HG02642 (cell line): ENCODE results near the gene LMNTD2.
"Not testable (repeated sequence)": the region's sequence is repeated elsewhere in the genome, so short reads cannot be mapped to it uniquely, and the experiment has no call there.

Source experiments
- ATAC-seq: cut with Tn5 transposase; IDR thresholded peaks from one replicate; pipeline ENCODE4 v1.9.1; 2021; ENCODE audit warnings: mild to moderate bottlenecking; ENCODE audit not compliant: unreplicated experiment, poor library complexity

The LMNTD2 gene

DNA sequence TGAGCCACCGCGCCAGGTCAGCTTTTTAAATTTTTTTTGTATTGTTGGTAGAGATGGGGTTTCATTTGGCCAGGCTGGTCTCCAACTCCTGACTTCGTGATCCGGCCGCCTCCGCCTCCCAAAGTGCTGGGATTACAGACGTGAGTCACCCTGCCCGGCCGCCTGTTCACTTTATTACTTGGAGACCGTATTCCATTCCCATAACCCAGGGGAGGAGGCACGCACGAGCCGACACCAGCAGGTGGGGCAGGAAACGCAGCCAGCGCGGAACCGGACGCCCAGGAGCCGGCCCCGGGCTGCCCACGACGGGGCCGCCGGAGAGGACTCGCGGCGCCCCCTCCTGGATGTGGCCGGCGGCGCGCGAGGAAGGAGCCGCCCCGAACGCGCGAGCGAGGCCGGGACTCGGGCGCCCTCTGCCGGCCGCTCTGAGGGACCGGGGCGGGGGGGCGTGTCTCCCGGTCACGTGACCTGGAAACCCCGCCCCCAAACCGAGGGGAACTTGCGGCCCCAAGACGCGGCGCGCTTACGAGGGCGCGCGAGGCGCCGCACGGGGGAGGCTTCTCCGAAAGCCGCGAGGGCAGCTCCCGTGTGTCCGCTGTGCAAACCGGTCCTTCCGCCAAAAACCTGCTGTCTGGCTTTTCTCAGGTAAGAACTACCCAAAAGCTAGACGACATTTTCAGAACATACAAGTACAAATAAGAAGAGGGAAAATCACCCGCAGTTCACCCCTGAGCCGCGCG is 41.9 kb downstream of the LMNTD2 start:
- peak; percentile 91 for ATAC-seq

DNA sequence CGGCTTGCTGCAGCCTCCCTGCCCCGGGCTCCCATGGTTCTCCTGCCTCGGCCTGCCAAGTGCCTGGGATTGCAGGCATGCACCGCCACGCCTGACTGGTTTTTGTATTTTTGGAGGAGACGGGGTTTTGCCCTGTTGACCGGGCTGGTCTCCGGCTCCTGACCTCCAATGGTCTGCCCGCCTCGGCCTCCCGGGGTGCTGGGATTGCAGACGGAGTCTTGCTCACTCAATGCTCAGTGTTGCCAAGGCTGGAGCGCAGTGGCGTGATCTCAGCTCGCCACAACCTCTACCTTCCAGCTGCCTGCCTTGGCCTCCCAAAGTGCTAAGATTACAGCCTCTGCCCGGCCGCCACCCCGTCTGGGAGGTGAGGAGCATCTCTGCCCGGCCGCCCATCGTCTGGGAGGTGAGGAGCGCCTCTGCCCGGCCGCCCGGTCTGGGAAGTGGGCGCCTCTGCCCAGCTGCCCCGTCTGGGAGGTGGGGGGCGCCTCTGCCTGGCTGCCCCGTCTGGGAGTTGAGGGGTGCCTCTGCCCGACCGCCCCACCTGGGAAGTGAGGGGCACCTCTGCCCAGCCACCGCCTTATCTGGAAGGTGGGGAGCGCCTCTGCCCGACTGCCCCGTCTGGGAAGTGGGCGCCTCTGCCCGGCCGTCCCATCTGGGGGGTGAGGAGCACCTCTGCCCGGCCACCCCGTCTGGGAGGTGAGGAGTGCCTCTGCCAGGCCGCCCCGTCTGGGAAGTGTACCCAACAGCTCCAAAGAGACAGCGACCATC is 43.4 kb downstream of the LMNTD2 start:
- ATAC-seq, result not testable (repeated sequence)

DNA sequence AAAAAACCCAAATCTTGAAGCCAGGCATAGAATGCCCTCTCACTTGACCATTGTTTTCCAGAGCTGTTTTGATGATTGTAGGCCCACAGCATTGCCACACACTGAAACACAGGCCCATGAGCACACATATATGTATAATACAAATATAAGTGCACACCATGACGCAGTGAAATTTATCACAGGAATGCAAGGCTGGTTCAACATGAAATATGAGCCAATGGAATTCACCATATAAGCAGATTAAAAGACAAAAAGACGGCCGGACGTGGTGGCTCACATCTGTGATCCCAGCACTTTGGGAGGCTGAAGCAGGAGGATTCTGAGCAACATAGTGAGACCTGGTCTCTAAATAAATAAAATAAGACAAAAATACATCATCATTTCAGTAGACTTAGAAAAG is 44.1 kb downstream of the LMNTD2 start:
- ATAC-seq, result no peak

DNA sequence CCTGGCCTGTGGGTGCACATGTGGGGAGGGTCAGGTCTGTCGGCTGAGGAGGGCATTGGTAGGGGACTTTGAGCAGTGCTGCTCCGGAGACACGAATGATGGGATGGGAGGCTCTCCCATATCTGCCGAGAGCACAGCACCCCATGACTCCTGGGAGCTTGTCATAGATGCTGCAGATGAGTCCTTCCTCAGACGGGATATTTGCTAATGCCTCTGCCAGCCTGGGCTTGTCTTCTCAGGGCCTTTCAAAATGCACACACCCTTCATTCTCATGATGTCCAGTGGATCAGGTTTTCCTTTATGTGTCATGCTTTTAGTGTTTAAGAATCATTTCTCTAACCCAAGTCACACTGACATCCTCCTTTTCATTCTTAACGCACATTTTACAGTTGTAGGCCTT is 45.4 kb downstream of the LMNTD2 start:
- no peak for ATAC-seq

DNA sequence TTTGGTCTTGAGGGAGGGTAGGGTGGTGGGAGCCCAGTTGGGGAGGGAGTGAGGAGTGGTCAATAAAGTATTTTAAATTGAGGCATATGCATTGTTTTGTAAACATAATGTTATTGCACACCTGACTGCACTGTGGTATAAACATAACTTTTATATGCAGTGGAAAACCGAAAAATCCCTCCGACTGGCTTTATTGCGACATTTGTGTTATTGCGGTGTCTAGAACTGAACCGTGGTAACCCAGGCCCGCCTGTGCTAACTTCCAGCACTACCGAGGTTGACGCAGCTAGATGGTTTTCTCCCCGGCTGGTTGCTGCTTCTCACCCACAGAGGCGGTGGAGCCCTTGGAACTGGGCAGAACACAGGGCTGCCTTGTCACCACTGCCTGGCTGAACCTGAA is 45.9 kb downstream of the LMNTD2 start:
- ATAC-seq, result no peak

DNA sequence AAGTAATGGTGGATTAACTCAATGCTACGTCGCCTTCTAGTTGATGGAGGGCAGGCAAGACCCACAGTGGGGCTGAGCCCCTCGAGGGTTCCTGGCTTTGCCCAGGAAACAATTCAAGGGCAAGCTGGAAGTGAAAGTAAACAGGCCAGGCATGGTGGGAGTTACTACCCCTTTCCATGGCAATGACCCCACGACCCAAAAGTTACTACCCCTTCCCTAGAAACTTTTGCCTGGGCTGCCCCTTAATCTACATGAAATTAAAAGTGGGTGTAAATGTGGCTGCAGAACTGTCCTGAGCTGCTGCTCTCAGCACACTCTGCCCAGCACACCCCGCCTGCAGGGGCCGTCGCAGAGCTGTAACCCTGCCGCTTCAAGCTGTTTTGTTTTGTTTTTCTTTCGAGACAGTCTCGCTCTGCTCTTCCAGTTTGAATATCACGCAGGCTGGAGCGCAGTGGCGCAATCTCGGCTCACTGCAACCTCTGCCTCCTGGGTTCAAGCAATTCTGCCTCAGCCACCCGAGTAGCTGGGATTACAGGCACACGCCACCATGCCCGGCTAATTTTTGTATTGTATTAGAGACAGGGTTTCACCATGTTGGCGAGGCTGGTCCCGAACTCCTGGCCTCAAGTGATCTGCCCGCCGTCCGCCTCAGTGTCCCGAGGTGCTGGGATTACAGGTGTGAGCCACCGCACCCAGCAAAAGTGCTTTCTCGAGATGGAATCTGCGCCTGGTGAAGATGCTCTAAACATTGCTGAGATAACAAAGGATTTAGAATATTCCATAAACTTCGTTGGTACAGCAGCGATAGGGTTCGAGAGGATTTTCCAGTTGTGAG is 47.6 kb downstream of the LMNTD2 start:
- no peak for ATAC-seq

DNA sequence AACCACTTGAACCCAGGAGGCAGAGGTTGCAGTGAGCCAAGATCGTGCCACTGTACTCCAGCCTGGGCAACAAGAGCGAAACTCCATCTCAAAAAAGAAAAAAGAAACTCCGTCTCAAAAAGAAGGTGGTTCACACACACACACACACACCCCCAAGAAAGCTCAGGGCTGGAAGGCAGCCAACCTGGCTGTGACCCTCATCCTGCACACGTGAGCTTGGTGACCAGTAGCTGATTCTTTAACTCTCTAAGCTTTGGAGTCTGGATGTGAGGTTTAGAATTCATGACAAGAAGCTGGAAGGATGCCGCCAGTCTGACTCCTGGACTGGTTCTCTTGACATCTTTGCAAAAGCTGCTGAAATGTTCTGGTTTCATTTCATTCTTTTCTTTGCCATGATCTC is 51.6 kb downstream of the LMNTD2 start:
- ATAC-seq, result no peak

DNA sequence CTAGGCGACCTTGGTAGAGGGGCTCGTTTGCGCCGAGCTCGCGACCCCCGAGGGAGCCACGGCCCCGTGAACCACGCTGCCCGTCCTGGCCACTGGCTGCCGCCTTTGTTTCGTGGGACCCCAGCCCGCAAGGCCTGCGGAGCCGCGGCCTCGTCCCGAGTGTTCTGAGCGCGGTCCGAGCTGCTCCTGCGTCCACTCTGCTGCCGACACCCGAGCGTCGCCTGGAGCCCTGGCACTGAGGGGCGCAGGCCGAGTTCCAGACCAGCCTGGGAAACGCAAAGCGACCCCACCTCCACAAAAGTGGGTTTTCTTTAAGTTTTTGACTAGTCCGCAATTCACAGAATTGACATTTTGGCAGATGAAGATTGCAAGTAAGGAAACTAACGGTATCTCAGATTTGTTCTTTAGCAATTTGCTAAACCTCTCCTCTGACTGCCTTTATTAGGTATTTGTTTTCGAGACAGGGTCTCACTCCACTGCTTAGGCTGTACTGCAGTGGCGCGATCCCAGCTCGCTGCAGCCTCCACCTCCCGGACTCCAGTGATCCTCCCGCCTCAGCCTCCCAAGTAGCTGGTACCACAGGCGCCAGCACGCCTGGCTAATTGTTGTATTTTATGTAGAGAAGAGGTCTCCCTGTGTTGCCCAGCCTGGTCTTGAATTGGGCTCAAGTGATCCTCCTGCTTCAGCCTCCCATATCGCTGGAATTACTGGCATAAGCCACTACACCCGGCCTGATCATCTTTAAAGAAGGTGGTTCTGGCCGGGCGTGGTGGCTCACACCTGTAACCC is 52.6 kb downstream of the LMNTD2 start:
- no peak for ATAC-seq

DNA sequence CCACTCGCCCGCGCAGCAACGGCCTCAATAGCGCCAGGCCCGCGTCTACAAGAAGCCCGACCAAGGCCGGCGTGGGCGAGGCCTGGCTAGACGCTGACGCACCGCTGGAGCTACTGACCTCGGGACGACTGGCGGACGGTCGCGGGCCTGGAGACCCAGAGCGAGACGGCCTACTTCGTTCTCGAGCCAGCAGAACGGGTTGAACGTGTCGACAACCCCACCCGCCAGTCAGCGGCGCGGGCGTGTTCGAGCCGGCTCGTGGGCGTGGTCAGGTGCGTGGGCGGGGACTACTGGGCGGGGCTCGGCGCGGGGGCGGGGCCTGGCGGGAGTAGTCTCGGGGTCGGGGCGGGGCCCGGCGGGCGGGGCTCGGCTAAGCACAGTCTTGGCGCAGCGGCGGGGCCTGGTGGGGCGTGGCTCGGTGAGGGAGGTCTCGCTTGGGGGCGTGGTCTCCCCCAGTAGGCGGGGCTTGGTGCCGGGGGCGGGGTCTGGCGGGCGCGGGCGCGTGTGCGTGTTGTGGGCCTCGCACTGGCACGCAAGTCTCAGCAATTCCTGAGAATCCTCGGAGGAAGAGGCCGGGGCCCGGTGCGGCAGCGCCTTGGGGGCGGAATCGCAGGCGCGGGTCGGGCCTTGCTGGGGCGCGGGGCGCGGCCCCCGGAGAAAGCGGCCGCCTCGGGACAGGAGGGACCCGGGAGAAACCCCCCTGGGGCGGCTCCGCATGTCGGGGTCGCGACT is 53.4 kb downstream of the LMNTD2 start, which contains the start of gene RNH1:
TSS of gene RNH1 (minus strand) at position 248 of the 732 bp plus-strand sequence. CDS start 5,080 bp downstream, outside the sequence.
- peak; percentile 53 for ATAC-seq

DNA sequence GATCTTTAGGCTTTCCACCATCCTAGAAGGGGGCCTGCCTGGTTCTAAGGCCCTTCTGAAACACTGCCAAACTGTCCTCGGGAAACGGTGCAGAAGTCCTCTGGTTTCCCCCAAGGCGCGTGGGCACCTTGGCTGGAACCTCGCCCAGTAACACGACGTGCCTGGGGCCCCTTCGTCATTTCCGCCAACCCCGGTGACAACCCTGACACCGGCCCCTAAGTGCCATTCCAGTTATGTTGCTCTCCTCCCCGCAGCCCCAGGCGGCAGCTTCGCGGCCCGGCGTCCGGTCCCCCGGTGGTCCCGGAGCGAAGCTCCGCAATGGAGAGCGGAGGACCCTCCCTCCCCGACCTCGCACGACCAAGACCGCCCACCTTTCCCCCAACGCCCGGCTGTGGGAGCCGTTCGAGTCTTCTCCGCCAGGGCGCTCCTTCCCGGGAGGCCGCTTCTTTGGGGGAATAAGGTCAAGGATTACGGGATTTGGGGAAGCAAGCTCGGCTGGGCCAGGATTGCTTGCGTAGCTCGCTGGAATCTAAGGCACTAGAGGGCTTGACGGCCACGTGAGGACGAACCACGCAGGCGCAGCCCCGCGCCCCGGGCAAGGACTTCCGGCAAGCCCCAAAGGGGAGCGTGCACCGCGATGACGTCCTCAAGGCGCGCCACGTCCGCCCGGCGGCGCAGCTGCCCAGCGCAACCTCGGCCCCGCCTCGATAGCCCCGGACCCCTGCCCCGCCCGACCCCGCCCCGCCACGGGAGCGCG is 54.1 kb downstream of the LMNTD2 start:
- ATAC-seq, result peak; percentile 76

DNA sequence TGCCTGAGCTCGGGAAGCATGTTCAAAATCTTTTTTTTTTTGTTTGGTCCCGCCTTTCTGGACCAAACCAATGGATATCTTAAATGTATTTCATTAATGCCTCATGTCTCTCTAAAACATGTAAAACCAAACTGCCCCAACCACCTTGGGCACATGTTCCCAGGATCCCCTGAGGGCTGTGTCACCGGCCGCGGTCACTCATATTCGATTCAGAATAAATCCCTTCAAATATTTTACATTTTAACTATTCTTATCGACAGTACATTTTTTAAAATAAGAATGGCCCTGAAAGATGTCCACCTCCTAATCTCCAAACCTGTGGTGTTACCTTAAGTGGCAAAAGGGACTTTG is 55.6 kb downstream of the LMNTD2 start:
- no peak for ATAC-seq
